ELF-1 (cell line): ENCODE data around the gene RAX2.
"Not testable (repeated sequence)": the region's sequence is repeated elsewhere in the genome, so short reads cannot be mapped to it uniquely, and the experiment has no call there.

Experiments
- DNase-seq: peaks from one replicate; pipeline ENCODE4 v3.0.0-alpha.2; 2016; ENCODE audit warnings: low read depth, low spot score

The RAX2 gene

GRCh38 chr19:3771906-3772455, at the start of gene RAX2:
TSS of gene RAX2 (minus strand) at chr19:3772228. CDS start at chr19:3771742, 486 bp downstream.
- DNase-seq: no peak

GRCh38 chr19:3821156-3821555, 49.1 kb upstream of the RAX2 start:
- DNase-seq: peak; percentile 20

GRCh38 chr19:3819989-3820388, 48.0 kb upstream of the RAX2 start:
- DNase-seq: no peak

- DNase-seq: peak; percentile 17
Observed at GRCh38 chr19:3818918-3819317, 46.9 kb upstream of the RAX2 start.

GRCh38 chr19:3818466-3818865, 46.4 kb upstream of the RAX2 start:
- no peak for DNase-seq

- DNase-seq: no peak
Observed at GRCh38 chr19:3817761-3818160, 45.7 kb upstream of the RAX2 start.

GRCh38 chr19:3816566-3817218, 44.7 kb upstream of the RAX2 start:
- DNase-seq: no peak

- DNase-seq: not testable (repeated sequence)
Observed at GRCh38 chr19:3816148-3816547, 44.1 kb upstream of the RAX2 start.

- no peak for DNase-seq
Observed at GRCh38 chr19:3814648-3815047, 42.6 kb upstream of the RAX2 start.

GRCh38 chr19:3813473-3814392, 41.7 kb upstream of the RAX2 start:
- DNase-seq: no peak

GRCh38 chr19:3810708-3811355, 38.8 kb upstream of the RAX2 start:
- no peak for DNase-seq

GRCh38 chr19:3809881-3810707, 38.1 kb upstream of the RAX2 start:
- no peak for DNase-seq

- no peak for DNase-seq
Observed at GRCh38 chr19:3808420-3809143, 36.6 kb upstream of the RAX2 start.

- DNase-seq: no peak
Observed at GRCh38 chr19:3807574-3808354, 35.7 kb upstream of the RAX2 start.

GRCh38 chr19:3807131-3807480, 35.1 kb upstream of the RAX2 start:
- no peak for DNase-seq

- no peak for DNase-seq
Observed at GRCh38 chr19:3805859-3806258, 33.8 kb upstream of the RAX2 start.

GRCh38 chr19:3804429-3804828, 32.4 kb upstream of the RAX2 start:
- no peak for DNase-seq

- DNase-seq: no peak
Observed at GRCh38 chr19:3803986-3804385, 32.0 kb upstream of the RAX2 start.

GRCh38 chr19:3803114-3803888, 31.3 kb upstream of the RAX2 start:
- DNase-seq: no peak
